Astrocyte (in vitro differentiated cells and primary cell): ENCODE data around the gene CACNA1B.

Experiments
- EZH2 ChIP-seq: IDR thresholded peaks from 2 replicates; pipeline ENCODE4 v1.6.1; 2012; ENCODE audit warnings: mild to moderate bottlenecking, low read length, inconsistent platforms; ENCODE audit not compliant: insufficient read depth
- TF ChIP-seq, protein P1 (sequence below): IDR thresholded peaks from 2 replicates; pipeline ENCODE4 v1.5.1; 2011; ENCODE audit warnings: low read depth, mild to moderate bottlenecking, inconsistent platforms, low read length, moderate library complexity; ENCODE audit not compliant: insufficient read depth

DNA sequence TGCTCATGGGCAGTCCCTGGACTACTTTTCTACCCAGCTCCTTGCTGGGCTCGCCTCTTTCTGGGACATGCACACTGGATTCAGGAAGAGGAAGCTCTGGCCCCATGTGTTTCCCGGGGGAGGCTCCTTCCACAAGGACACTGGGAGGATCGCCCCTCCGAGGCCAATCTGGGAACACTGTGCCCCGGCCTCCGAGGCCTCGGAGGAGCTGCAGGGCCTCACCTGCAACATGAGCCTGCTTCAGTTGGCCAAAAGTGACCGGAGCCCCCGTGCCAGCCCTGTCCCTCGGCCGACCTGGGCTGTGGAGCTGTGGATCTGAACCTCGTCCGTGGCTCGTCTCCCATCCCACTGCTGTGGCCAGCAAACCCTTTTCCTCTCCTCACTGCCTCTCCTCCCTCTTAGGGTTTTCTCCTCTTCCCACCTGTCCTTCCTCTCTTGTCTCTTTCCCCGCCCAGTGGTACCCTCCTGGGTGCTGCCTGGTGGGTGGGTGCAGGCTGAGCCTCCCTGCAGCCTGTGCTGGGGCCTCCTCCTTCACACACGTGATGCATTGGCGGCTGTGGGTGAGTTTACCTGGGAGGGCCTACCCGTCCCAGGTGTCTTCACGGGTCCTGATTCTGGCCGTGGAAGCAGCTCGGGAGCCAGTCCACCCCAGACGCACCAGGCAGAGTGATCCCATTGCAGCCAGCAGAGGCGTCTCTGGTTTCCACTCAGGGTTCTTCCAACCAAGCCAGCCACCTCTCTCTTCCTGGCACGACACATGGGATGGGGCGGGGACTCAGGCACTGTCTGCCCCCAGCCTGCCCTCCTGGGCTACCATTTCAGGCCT is 241.8 kb downstream of the CACNA1B start:
- TF ChIP-seq, protein P1, sequence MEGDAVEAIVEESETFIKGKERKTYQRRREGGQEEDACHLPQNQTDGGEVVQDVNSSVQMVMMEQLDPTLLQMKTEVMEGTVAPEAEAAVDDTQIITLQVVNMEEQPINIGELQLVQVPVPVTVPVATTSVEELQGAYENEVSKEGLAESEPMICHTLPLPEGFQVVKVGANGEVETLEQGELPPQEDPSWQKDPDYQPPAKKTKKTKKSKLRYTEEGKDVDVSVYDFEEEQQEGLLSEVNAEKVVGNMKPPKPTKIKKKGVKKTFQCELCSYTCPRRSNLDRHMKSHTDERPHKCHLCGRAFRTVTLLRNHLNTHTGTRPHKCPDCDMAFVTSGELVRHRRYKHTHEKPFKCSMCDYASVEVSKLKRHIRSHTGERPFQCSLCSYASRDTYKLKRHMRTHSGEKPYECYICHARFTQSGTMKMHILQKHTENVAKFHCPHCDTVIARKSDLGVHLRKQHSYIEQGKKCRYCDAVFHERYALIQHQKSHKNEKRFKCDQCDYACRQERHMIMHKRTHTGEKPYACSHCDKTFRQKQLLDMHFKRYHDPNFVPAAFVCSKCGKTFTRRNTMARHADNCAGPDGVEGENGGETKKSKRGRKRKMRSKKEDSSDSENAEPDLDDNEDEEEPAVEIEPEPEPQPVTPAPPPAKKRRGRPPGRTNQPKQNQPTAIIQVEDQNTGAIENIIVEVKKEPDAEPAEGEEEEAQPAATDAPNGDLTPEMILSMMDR: no peak
- TF ChIP-seq EZH2: no peak
